Gastroesophageal sphincter (tissue), 3 donors: ENCODE data around the gene WDR33.

Experiments
- POLR2A ChIP-seq, 2 donors: fragments of 450-650 bp; IDR thresholded peaks; one replicate each; pipeline ENCODE4 v1.6.1; 2017; ENCODE audit warnings: antibody characterized with exemption in 2 of 2, mild to moderate bottlenecking in 2 of 2, moderate library complexity in 1 of 2
- POLR2AphosphoS5 ChIP-seq: sonication (generic); formaldehyde crosslinking; IDR thresholded peaks from one replicate; pipeline ENCODE4 v1.6.1; 2017; ENCODE audit warnings: antibody characterized with exemption
- TF ChIP-seq, protein P1 (sequence below), 4 experiments: fragments of 200-600 bp in 2 of 4; fragments of 450-650 bp in 2 of 4; sonication (generic) in 1 of 4; IDR thresholded peaks; one replicate each; pipeline ENCODE4 v1.5.1; 2017 to 2019; ENCODE audit warnings: antibody characterized with exemption in 4 of 4, mild to moderate bottlenecking in 2 of 4, moderate library complexity in 2 of 4

DNA sequence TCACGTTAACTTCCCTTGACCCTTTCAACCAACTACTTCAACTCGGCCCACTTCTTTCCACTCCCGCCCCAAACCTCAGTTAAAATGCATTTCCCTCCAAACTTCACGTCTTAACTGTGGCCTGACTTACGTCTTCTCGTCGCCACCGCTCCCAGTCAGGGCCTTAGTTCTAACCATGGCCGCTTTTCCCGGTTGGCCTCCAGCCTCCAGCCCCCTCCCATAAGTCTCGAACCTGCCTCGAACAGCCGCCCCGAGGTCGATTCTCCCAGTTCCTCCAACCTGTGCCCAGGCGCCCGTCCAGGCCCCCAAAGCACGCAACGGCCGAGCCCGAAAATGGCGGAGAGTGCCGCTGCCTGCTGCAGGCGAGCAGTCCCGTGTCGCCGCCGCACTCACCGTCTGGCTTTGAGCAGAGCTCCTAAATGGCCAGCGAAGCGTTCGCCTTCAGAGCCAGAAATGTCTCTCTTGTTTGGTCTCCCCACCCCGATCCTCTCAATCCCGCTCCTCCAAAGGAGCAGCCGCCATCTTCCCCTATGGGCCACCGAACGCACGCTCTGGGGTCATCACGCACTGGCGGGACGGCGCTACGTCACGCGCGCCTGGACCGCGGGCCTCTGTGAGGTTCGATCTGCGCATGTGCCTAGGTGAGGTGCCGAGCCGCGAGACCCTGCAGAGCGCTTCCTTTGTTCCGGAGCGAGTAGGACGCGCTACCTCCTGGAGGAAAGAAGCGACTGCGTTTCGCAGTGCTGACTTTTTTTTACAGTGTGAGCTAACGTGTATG, at the start of gene WDR33:
- TF ChIP-seq POLR2A (IDR thresholded peaks at IDR 0.05) (peak; percentile 48 to 62), POLR2AphosphoS5 (peak; percentile 47)
- TF ChIP-seq, protein P1, sequence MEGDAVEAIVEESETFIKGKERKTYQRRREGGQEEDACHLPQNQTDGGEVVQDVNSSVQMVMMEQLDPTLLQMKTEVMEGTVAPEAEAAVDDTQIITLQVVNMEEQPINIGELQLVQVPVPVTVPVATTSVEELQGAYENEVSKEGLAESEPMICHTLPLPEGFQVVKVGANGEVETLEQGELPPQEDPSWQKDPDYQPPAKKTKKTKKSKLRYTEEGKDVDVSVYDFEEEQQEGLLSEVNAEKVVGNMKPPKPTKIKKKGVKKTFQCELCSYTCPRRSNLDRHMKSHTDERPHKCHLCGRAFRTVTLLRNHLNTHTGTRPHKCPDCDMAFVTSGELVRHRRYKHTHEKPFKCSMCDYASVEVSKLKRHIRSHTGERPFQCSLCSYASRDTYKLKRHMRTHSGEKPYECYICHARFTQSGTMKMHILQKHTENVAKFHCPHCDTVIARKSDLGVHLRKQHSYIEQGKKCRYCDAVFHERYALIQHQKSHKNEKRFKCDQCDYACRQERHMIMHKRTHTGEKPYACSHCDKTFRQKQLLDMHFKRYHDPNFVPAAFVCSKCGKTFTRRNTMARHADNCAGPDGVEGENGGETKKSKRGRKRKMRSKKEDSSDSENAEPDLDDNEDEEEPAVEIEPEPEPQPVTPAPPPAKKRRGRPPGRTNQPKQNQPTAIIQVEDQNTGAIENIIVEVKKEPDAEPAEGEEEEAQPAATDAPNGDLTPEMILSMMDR (IDR thresholded peaks at IDR 0.05): peak in 2 of 4 experiments; percentile 20 to 43
